Activated CD4-positive, alpha-beta T cell treated with anti-CD3 and anti-CD28 coated beads, Interleukin-2, amount 10 ng/mL, durations not matched to agents 7 days and 5 days (primary cell): ENCODE results near the gene ABCG4. TPM values are rescaled to one million over a fixed set of nuclear protein-coding genes. Genes with fewer than 3 reads are reported as not detected.
"Not testable (repeated sequence)": the region's sequence is repeated elsewhere in the genome, so short reads cannot be mapped to it uniquely, and the experiment has no call there.

Experiments used
- CTCF ChIA-PET: fragments of 350-600 bp; sonication (Branson Sonifier 250); formaldehyde crosslinking; loops from one replicate; lab custom pipeline; 2021; ENCODE audit warnings: antibody characterized with exemption; lab: Charles Lee
- POLR2A ChIA-PET: fragments of 350-600 bp; sonication (Branson Sonifier 250); formaldehyde crosslinking; loops from one replicate; lab custom pipeline; 2021; ENCODE audit warnings: antibody characterized with exemption; lab: Charles Lee
- DNase-seq: peaks from one replicate; pipeline ENCODE4 v3.0.0-alpha.2; 2020
- H3K27ac Mint-ChIP-seq: one replicate; pipeline ENCODE4 v1.8.0; 2021; ENCODE audit warnings: mild to moderate bottlenecking, moderate library complexity, mixed read lengths
- H3K27me3 Mint-ChIP-seq: one replicate; pipeline ENCODE4 v1.8.0; 2021; ENCODE audit warnings: mixed read lengths
- H3K36me3 Mint-ChIP-seq: one replicate; pipeline ENCODE4 v1.8.0; 2021; ENCODE audit warnings: low read depth, mixed read lengths
- H3K4me1 Mint-ChIP-seq: one replicate; pipeline ENCODE4 v1.8.0; 2021; ENCODE audit warnings: mixed read lengths
- H3K4me3 Mint-ChIP-seq: one replicate; pipeline ENCODE4 v1.8.0; 2021; ENCODE audit warnings: mild to moderate bottlenecking, moderate library complexity, mixed read lengths
- H3K9me3 Mint-ChIP-seq: one replicate; pipeline ENCODE4 v1.8.0; 2021; ENCODE audit warnings: mixed read lengths
- total RNA-seq, 2 experiments: library from RNA; stranded (reverse); gene quantifications; one replicate each; pipeline ENCODE4 v1.2.3, GENCODE V29; 2021

ABCG4 gene
- total RNA-seq, 2 experiments from 2014 or later = 0.15 TPM; not detected in 1

GRCh38 chr11:119157063-119157462 is 8.2 kb downstream of the ABCG4 start:
- peaks cover 5% of the 10 kb centered on the region for H3K4me1 Mint-ChIP-seq
- no peaks in the 10 kb centered on the region for H3K36me3 Mint-ChIP-seq
- POLR2A ChIA-PET = no interaction called here
- H3K9me3 Mint-ChIP-seq = no peaks in the 10 kb centered on the region
- peaks cover 16% of the 10 kb centered on the region for H3K27me3 Mint-ChIP-seq
- H3K27ac Mint-ChIP-seq = no peak overlapping the region
- no peak for DNase-seq
- CTCF ChIA-PET = interaction anchor here (1.1 kb wide), 1 partner anchor 9 kb away, joined by 3 read pairs; no protein-coding TSS in a partner anchor
- no peak overlapping the region for H3K4me3 Mint-ChIP-seq

- no peak overlapping the region for H3K4me3 Mint-ChIP-seq
- H3K4me1 Mint-ChIP-seq = peaks cover 5% of the 10 kb centered on the region
- no peak for DNase-seq
- no peak overlapping the region for H3K27ac Mint-ChIP-seq
- CTCF ChIA-PET = interaction anchor here (0.7 to 3.2 kb wide), 4 partner anchors 9 to 14 kb away, joined by 3 to 16 read pairs (median 4); partner anchors contain the start of genes ABCG4 and NLRX1
- no peaks in the 10 kb centered on the region for H3K9me3 Mint-ChIP-seq
- POLR2A ChIA-PET = no interaction called here
- peaks cover 13% of the 10 kb centered on the region for H3K27me3 Mint-ChIP-seq
- no peaks in the 10 kb centered on the region for H3K36me3 Mint-ChIP-seq
Measured at GRCh38 chr11:119158467-119158866, 9.6 kb downstream of the ABCG4 start.

GRCh38 chr11:119160151-119160550 is 11.3 kb downstream of the ABCG4 start:
- peaks cover 5% of the 10 kb centered on the region for H3K4me1 Mint-ChIP-seq
- H3K36me3 Mint-ChIP-seq = no peaks in the 10 kb centered on the region
- no peak overlapping the region for H3K27ac Mint-ChIP-seq
- H3K4me3 Mint-ChIP-seq = no peak overlapping the region
- ChIA-PET POLR2A (no interaction called here), CTCF (interaction anchor here (0.6 to 3.2 kb wide), 2 partner anchors 9 to 42 kb away, joined by 3 to 16 read pairs; partner anchors contain the start of gene NLRX1)
- no peaks in the 10 kb centered on the region for H3K9me3 Mint-ChIP-seq
- H3K27me3 Mint-ChIP-seq = peaks cover 4% of the 10 kb centered on the region
- DNase-seq = no peak

GRCh38 chr11:119161871-119162270 is 13.0 kb downstream of the ABCG4 start:
- Mint-ChIP-seq H3K36me3 (no peaks in the 10 kb centered on the region), H3K27ac (no peak overlapping the region), H3K4me1 (no peaks in the 10 kb centered on the region), H3K27me3 (no peaks in the 10 kb centered on the region), H3K4me3 (no peak overlapping the region), H3K9me3 (no peaks in the 10 kb centered on the region)
- ChIA-PET CTCF (no interaction called here), POLR2A (no interaction called here)
- no peak for DNase-seq

- CTCF ChIA-PET = interaction anchor here (0.6 to 1.7 kb wide), 4 partner anchors 15 to 385 kb away, joined by 3 to 5 read pairs (median 4); partner anchors contain the start of gene CBL
- POLR2A ChIA-PET = no interaction called here
- Mint-ChIP-seq H3K4me3 (no peak overlapping the region), H3K4me1 (peaks cover 15% of the 10 kb centered on the region), H3K27me3 (no peaks in the 10 kb centered on the region), H3K9me3 (no peaks in the 10 kb centered on the region), H3K27ac (no peak overlapping the region), H3K36me3 (no peaks in the 10 kb centered on the region)
- DNase-seq = no peak
Measured at GRCh38 chr11:119166368-119167076, 17.7 kb downstream of the ABCG4 start.

- DNase-seq, H3K4me3 Mint-ChIP-seq, H3K9me3 Mint-ChIP-seq, H3K27ac Mint-ChIP-seq, H3K36me3 Mint-ChIP-seq, H3K27me3 Mint-ChIP-seq, POLR2A ChIA-PET: not testable (repeated sequence)
- CTCF ChIA-PET = interaction anchor here (0.6 to 1.7 kb wide), 4 partner anchors 15 to 385 kb away, joined by 3 to 5 read pairs (median 4); partner anchors contain the start of genes ABCG4 and CBL
- peaks cover 18% of the 10 kb centered on the region for H3K4me1 Mint-ChIP-seq
Measured at GRCh38 chr11:119167077-119167458, 18.2 kb downstream of the ABCG4 start.

GRCh38 chr11:119167933-119168332 is 19.1 kb downstream of the ABCG4 start:
- peak overlapping the region; percentile 75 for H3K4me3 Mint-ChIP-seq
- H3K27ac Mint-ChIP-seq = peak overlapping the region; percentile 88
- no peak for DNase-seq
- CTCF ChIA-PET = interaction anchor here (1.1 kb wide), 1 partner anchor 19 kb away, joined by 3 read pairs; the partner anchor contains the start of gene ABCG4
- no peaks in the 10 kb centered on the region for H3K36me3 Mint-ChIP-seq
- no peaks in the 10 kb centered on the region for H3K9me3 Mint-ChIP-seq
- H3K27me3 Mint-ChIP-seq = no peaks in the 10 kb centered on the region
- POLR2A ChIA-PET = no interaction called here
- H3K4me1 Mint-ChIP-seq = peaks cover 23% of the 10 kb centered on the region

GRCh38 chr11:119168471-119169281 is 19.8 kb downstream of the ABCG4 start, which contains the start of gene NLRX1:
NLRX1 (plus strand) TSS chr11:119168725; CDS start chr11:119171404, 2,679 bp downstream.
- Mint-ChIP-seq H3K27ac (peak within 1 kb of the TSS; percentile 96), H3K4me3 (peak within 1 kb of the TSS; percentile 91), H3K4me1 (peaks cover 23% of the 10 kb centered on the region), H3K9me3 (no peaks in the 10 kb centered on the region), H3K36me3 (no peaks in the 10 kb centered on the region), H3K27me3 (no peaks in the 10 kb centered on the region)
- DNase-seq = peak; percentile 90
- CTCF ChIA-PET = interaction anchor here (0.5 to 3.2 kb wide), 30 partner anchors 9 to 782 kb away, joined by 3 to 26 read pairs (median 4); partner anchors contain the start of genes CBL, DPAGT1, HINFP and MCAM
- POLR2A ChIA-PET = interaction anchor here (0.7 to 0.9 kb wide), 2 partner anchors 102 to 150 kb away, joined by 3 to 4 read pairs; partner anchors contain the start of genes RPS25, TRAPPC4 and VPS11

- POLR2A ChIA-PET = interaction anchor here (0.7 to 0.9 kb wide), 2 partner anchors 102 to 151 kb away, joined by 3 to 4 read pairs; partner anchors contain the start of genes RPS25, TRAPPC4 and VPS11
- CTCF ChIA-PET = interaction anchor here (0.6 to 3.2 kb wide), 30 partner anchors 10 to 783 kb away, joined by 3 to 26 read pairs (median 4); partner anchors contain the start of genes CBL, DPAGT1, HINFP and MCAM
- peak overlapping the region; percentile 91 for H3K4me3 Mint-ChIP-seq
- peak; percentile 39 for DNase-seq
- H3K9me3 Mint-ChIP-seq = no peaks in the 10 kb centered on the region
- H3K4me1 Mint-ChIP-seq = peaks cover 23% of the 10 kb centered on the region
- H3K27ac Mint-ChIP-seq = peak overlapping the region; percentile 96
- H3K36me3 Mint-ChIP-seq = peaks cover 3% of the 10 kb centered on the region
- H3K27me3 Mint-ChIP-seq = no peaks in the 10 kb centered on the region
Measured at GRCh38 chr11:119169282-119169719, 20.4 kb downstream of the ABCG4 start.

GRCh38 chr11:119172513-119172912 is 23.7 kb downstream of the ABCG4 start:
- peaks cover 8% of the 10 kb centered on the region for H3K36me3 Mint-ChIP-seq
- H3K4me3 Mint-ChIP-seq = no peak overlapping the region
- no peak overlapping the region for H3K27ac Mint-ChIP-seq
- no peaks in the 10 kb centered on the region for H3K27me3 Mint-ChIP-seq
- H3K4me1 Mint-ChIP-seq = peaks cover 31% of the 10 kb centered on the region
- no peak for DNase-seq
- ChIA-PET POLR2A (interaction anchor here (0.6 kb wide), 1 partner anchor 94 kb away, joined by 4 read pairs; no protein-coding TSS in a partner anchor), CTCF (interaction anchor here (0.9 to 2.3 kb wide), 4 partner anchors 11 to 51 kb away, joined by 3 to 7 read pairs (median 6); partner anchors contain the start of gene HINFP)
- no peaks in the 10 kb centered on the region for H3K9me3 Mint-ChIP-seq

GRCh38 chr11:119173453-119173852 is 24.6 kb downstream of the ABCG4 start:
- Mint-ChIP-seq H3K27me3 (no peaks in the 10 kb centered on the region), H3K4me1 (peaks cover 36% of the 10 kb centered on the region), H3K4me3 (no peak overlapping the region), H3K9me3 (no peaks in the 10 kb centered on the region), H3K27ac (no peak overlapping the region), H3K36me3 (peaks cover 12% of the 10 kb centered on the region)
- CTCF ChIA-PET = interaction anchor here (0.9 to 2.1 kb wide), 3 partner anchors 19 to 52 kb away, joined by 3 to 6 read pairs (median 3); partner anchors contain the start of gene HINFP
- POLR2A ChIA-PET = no interaction called here
- DNase-seq = no peak

- H3K4me1 Mint-ChIP-seq = peaks cover 31% of the 10 kb centered on the region
- DNase-seq = no peak
- no peak overlapping the region for H3K27ac Mint-ChIP-seq
- CTCF ChIA-PET = interaction anchor here (0.6 kb wide), 1 partner anchor 27 kb away, joined by 3 read pairs; no protein-coding TSS in a partner anchor
- no peak overlapping the region for H3K4me3 Mint-ChIP-seq
- H3K9me3 Mint-ChIP-seq = no peaks in the 10 kb centered on the region
- H3K36me3 Mint-ChIP-seq = peaks cover 20% of the 10 kb centered on the region
- POLR2A ChIA-PET = no interaction called here
- H3K27me3 Mint-ChIP-seq = no peaks in the 10 kb centered on the region
Measured at GRCh38 chr11:119175493-119176077, 26.7 kb downstream of the ABCG4 start.
